Measurements from ENCODE around the gene ZEB1.
"Not testable (repeated sequence)": the region's sequence is repeated elsewhere in the genome, so short reads cannot be mapped to it uniquely, and the experiment has no call there.

Gene ZEB1

GRCh38 chr10:31318382-31318853 lies 598 bp upstream of the ZEB1 start:
- DNase-seq (ENCODE audit: low read depth), result peak; percentile 14

- peak; percentile 20 for DNase-seq (ENCODE audit: low read depth)
These were observed 860 bp downstream of the ZEB1 start for GRCh38 chr10:31319602-31320549.

DNA sequence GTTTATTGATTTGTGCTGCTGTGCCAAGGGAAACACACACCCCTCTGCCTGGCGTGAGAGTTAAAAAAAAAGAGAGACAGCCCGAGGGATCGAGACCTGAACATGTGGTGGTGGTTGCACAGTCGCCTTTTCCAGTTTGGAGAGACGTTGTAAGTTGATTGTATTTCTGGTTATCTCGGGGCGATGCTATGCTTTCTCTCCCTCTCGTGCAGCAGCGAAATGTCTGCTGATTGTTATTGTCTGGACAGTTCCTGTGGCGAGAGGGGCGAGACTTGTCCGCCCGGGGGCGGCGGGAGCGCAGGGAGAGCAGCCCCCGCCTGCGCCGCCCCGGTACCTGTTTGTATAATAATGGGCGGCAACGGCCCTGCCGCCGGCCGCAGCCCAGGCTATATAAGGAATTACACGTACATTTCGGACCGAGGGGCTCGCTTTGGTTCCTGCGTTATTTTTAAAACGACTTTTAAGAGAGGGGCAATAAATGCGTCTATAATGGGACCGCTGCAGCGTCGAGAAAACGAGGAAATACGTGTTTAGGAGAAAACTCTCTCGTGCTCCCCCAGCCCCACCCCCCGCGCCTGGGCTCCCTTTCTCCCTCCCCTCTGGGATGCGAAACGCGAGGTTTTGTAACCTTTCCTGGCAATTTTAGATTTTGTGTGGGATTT lies 1.7 kb downstream of the ZEB1 start:
- DNase-seq (ENCODE audit: low read depth), result no peak

DNA sequence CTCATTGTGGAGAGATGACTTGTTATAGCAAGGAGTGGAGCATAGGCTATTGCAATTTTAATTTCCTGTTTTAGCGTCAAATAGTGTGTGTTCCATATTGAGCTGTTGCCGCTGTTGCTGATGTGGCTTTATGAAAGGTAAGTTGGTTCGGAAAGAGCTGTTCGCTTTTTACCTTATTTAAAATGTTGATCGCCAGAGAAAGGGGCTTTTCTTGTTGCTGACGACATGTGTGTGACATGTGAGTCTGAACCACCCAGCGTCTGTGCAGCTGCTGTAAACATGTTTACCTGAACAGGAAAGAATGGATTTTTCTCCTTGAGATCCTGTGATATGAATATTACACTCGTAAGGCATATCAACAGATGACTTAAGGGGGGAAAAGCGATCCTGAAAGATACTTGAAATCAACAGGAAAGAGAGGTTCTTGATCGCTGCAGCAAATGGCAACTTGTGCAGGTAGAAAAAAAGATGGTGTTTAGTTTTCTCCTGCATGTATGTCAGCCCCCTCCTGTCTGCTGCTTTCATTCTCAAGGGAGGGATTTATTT lies 2.5 kb downstream of the ZEB1 start:
- DNase-seq (ENCODE audit: low read depth), result no peak

- DNase-seq (ENCODE audit: low read depth), result no peak
These were observed 3.6 kb downstream of the ZEB1 start for GRCh38 chr10:31322647-31323046.

DNA sequence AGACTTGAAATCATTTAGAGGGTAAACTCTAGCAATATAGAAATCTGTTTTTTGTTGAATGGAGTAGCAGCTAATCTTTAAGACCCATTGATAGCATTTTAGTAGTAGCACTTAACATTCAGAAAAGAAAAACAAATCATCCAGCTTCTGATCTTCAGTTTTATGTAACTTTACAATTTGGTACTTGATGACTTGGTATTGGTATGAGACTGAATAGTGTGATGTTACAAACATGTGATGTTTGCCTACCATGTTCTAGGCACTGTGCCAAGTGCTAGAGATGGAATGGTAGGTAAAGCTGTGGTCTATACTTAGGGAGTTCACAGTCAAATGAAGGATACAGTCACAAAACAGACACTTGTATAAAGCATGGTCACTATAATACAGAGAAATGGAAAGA lies 21.3 kb downstream of the ZEB1 start:
- no peak for DNase-seq (ENCODE audit: low read depth)

DNA sequence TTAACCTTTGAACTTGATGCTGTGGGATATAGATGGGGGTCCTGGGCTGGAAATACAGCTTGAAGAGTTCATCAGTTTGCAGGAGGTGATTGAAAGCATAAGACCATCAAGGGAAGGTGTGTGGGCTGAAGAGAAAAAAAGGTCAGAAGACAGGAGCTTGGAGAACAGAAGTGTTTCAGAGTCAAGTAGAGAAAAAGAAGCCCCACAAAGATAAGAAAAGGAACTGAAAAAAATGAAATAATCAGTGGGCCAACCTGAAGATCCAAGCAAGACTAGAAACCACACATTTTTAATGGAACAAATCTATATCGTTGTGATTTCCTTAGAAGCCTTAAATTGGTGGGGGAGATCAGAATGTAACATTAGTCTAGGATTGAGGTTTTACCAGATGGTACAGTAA lies 22.5 kb downstream of the ZEB1 start:
- DNase-seq (ENCODE audit: low read depth), result no peak

GRCh38 chr10:31343009-31343408 lies 24.0 kb downstream of the ZEB1 start:
- DNase-seq (ENCODE audit: low read depth), result no peak

- DNase-seq (ENCODE audit: low read depth), result no peak
These were observed 24.5 kb downstream of the ZEB1 start for GRCh38 chr10:31343551-31343950.

- DNase-seq (ENCODE audit: low read depth), result no peak
These were observed 26.9 kb downstream of the ZEB1 start for GRCh38 chr10:31345886-31346285.

DNA sequence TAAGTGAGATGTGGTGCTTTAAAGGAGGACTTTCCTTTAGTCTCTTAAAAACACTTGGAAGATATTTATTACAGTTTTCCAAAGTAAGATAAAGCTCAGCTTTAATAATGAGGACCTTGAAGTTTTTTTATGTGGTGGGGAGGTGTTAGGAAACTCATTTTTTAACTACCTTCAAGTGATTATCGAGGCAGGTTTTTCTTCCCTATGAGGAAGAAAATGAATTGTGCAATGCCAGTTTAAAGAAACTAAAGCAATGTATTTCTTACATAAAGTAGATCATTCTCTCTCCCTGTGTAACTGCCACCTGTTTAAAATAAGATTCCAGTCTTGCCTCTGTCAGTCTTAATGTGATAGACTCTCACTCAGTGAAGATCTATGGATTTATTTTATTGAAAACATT lies 27.9 kb downstream of the ZEB1 start:
- no peak for DNase-seq (ENCODE audit: low read depth)

DNA sequence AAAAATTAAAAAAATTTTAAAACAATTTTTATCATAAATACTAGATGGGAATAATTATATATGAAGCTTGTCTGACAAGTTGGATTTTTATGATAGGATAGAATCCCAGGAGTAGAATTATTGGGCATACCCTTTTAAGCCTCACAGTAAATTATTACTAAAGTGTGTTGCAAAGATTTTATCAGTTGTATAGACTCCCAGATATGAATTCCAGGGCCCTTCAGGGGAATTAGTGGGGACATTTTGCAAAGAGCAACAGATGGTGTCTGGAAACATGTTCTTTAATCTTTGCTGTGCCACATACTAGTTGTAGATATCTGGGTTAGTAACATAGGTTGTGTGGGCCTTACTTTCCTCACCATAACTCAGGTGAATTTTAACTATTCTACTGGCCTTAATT lies 28.7 kb downstream of the ZEB1 start:
- DNase-seq (ENCODE audit: low read depth), result no peak

DNA sequence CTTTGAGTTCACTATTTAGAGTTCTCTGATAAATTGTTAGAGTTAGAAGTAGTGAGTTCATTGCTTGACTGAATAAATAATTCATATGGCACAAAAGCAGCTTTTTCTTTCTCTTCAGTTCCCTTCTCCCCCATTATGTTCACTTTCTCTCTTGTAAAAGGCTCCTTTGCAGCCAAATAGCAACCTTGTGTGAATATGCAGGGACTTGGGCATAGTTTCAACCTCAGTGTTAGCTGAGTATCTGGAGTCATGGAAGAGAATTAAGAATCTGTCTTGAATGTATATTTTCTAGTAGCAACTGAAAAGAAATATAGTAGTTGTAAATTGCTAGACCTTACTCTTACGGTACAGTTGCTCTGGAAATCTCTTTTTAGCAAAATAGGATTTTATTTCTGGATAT lies 31.9 kb downstream of the ZEB1 start:
- no peak for DNase-seq (ENCODE audit: low read depth)

GRCh38 chr10:31352436-31353226 lies 33.6 kb downstream of the ZEB1 start:
- DNase-seq (ENCODE audit: low read depth), result no peak

DNA sequence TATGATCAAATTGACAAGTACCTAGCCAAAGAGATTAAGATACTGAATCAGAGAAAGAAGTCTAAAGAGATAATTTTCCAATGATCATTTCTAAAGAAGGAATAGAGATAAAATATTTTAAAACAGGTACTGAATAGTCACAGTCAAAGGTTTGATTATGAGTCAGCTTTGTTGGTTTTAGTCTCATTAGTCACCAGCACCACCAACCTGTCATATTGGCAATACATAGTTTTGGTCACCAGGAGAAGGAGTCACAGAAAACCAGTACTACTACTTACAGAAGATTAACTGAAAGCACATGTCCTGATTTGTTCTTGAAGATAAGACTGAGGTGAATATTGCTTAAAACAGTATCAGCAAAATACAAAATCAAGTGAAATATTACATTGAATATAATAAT lies 34.6 kb downstream of the ZEB1 start:
- DNase-seq (ENCODE audit: low read depth), result no peak

- DNase-seq (ENCODE audit: low read depth), result no peak
These were observed 39.8 kb downstream of the ZEB1 start for GRCh38 chr10:31358688-31359330.

DNA sequence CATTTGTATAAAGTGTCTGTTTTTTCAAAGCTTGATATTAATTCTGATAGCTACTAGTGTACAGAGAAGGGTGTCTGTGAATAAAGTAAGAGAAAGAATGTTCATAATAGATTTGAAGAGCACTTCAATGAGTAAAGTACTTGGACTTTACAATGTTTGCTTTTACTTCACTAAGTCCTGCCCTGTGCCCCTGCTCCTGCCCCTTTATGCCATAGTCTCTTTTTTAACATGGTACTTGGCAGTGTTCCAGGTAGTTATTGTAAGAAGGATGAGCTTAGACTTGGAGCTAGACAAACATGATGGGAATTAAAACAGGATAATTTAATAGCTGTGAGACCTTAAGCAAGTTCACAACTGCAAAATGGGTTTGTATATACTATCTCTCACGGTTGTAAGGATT lies 41.0 kb downstream of the ZEB1 start:
- no peak for DNase-seq (ENCODE audit: low read depth)

DNA sequence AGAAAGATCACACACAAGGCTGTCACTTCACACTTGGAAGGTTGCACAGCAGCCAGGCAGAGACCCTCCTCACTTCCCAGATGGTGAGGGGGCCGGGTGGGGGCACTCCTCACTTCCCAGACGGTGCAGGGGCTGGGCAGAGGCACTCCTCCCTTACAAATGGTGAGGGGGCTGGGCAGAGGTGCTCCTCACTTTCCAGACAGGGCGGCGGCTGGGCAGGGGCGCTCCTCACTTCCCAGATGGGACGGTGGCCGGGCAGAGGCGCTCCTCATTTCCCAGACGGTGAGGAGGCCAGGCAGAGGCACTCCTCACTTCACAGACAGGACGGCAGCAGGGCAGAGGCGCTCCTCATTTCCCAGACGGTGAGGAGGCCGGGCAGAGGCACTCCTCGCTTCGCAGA lies 42.5 kb downstream of the ZEB1 start:
- DNase-seq (ENCODE audit: low read depth), result not testable (repeated sequence)

DNA sequence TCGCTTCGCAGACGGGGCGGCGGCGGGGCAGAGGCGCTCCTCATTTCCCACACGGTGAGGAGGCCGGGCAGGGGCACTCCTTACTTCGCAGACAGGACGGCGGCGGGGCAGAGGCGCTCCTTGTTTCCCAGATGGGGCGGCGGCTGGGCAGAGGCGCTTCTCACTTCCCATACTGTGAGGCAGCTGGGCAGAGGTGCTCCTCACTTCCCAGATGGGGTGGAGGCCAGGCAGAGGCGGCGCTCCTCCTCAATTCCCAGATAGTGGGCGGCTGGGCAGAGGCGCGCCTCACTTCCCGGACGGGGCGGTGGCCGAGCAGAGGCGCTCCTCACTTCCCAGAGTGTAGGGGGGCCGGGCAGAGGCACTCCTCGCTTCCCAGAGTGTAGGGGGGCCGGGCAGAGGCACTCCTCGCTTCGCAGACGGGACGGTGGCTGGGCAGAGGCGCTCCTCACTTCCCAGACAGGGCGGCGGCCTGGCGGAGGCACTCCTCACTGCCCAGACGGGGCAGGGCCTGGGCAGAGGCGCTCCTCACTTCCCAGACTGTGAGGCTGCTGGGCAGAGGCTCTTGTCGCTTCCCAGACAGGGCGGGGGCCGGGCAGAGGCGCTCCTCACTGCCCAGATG lies 43.1 kb downstream of the ZEB1 start:
- DNase-seq (ENCODE audit: low read depth), result no peak

DNA sequence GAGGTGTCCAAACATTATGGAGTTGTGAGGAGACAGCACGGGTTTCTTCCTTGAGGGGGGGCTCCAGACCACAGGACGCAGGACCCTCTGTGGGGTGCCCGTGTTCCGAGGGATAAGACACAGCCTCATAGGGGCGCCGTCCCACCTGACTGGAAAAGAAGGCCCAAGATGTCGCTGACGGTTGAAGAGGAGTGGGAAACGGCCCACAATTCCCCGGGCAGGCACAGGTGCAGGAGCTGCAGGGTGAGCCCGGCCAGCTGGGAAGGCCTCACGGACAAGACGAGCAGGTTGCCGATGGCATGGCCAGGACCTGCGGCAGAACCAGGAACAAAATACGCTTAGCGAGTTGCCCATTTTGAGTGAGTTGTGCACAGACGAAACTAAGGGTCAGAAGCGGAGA lies 44.7 kb downstream of the ZEB1 start:
- DNase-seq (ENCODE audit: low read depth), result not testable (repeated sequence)

DNA sequence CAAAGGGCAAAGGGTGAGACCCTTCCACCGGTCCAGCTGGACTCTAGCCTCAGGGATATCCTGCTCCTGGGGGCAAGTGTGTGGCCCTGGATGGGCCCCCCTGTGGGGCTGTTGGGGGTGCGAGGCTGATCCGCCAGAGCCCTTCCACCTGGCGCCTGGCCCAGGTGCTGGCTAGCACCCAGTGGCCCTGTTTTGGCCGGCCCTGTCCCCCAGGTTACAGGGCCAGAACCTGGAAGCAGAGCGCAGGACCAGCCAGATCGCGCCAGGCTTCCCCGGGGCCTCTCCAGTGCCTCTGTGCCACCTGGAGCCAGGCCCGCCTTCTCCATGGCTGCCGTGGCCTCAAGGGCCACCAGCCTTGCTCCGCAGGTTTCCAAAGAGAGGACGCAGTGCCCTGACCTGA lies 45.2 kb downstream of the ZEB1 start:
- DNase-seq (ENCODE audit: low read depth), result not testable (repeated sequence)

All from stimulated activated CD8-positive, alpha-beta memory T cell treated with anti-CD3 and anti-CD28 coated beads, Interleukin-15, amount 100 ng/mL, for 24 hours (primary cell).